Osteocyte (in vitro differentiated cells): Measurements from ENCODE around the gene POF1B. TPM values are rescaled to one million over a fixed set of nuclear protein-coding genes. Genes with fewer than 3 reads are reported as not detected.
"Not testable (repeated sequence)": the region's sequence is repeated elsewhere in the genome, so short reads cannot be mapped to it uniquely, and the experiment has no call there.

Experiments used
- DNase-seq: peaks from one replicate; pipeline ENCODE4 v3.0.0; 2021; ENCODE audit warnings: mixed read lengths; ENCODE audit not compliant: unreplicated experiment; ENCODE audit errors: extremely low spot score
- H3K27ac Mint-ChIP-seq: one replicate; pipeline ENCODE4 v1.8.0; 2021; ENCODE audit warnings: mild to moderate bottlenecking, mixed read lengths; ENCODE audit not compliant: unreplicated experiment
- H3K27me3 Mint-ChIP-seq: one replicate; pipeline ENCODE4 v1.8.0; 2021; ENCODE audit warnings: mixed read lengths; ENCODE audit not compliant: unreplicated experiment
- H3K36me3 Mint-ChIP-seq: one replicate; pipeline ENCODE4 v1.8.0; 2021; ENCODE audit warnings: mixed read lengths; ENCODE audit not compliant: unreplicated experiment
- H3K4me1 Mint-ChIP-seq: one replicate; pipeline ENCODE4 v1.8.0; 2021; ENCODE audit warnings: mixed read lengths; ENCODE audit not compliant: unreplicated experiment
- H3K4me3 Mint-ChIP-seq: one replicate; pipeline ENCODE4 v1.8.0; 2021; ENCODE audit warnings: mild to moderate bottlenecking, moderate library complexity, mixed read lengths; ENCODE audit not compliant: unreplicated experiment
- H3K9me3 Mint-ChIP-seq: one replicate; pipeline ENCODE4 v1.8.0; 2021; ENCODE audit warnings: mixed read lengths; ENCODE audit not compliant: unreplicated experiment
- total RNA-seq: library from RNA; stranded (reverse); gene quantifications from 2 replicates; pipeline ENCODE4 v1.2.1, GENCODE V29; 2021
- TF ChIP-seq, protein P1 (sequence below): fragments of 200-600 bp; sonication (generic); IDR thresholded peaks from 2 replicates; pipeline ENCODE4 v1.5.0; 2021; ENCODE audit warnings: antibody characterized with exemption, mild to moderate bottlenecking, moderate library complexity

Gene POF1B
- total RNA-seq, 1 donor from 2014 or later = not detected

DNA sequence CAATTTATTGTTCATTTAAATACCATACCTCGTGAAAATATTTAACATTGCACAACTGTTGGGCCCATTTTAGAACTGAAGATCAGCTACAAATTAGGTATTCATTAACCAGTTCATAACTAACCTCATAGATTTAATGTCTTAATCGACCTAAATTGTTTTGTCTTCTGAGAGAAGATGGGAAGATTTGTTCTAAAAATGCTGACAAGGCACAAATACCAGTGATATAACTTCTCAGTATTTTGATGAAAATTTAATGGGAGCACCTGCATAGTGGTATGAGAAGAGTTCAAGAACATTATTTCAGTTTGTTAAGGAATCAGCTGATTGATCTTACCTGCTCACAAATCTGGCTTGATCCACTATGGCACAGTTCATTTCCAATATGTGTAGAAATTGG lies 33.9 kb downstream of the POF1B start:
- Mint-ChIP-seq H3K4me3 (no peak overlapping the region), H3K36me3 (no peaks in the 10 kb centered on the region), H3K4me1 (no peaks in the 10 kb centered on the region), H3K9me3 (peaks cover 7% of the 10 kb centered on the region), H3K27ac (no peak overlapping the region), H3K27me3 (no peaks in the 10 kb centered on the region)
- no peak for DNase-seq
- TF ChIP-seq, protein P1, sequence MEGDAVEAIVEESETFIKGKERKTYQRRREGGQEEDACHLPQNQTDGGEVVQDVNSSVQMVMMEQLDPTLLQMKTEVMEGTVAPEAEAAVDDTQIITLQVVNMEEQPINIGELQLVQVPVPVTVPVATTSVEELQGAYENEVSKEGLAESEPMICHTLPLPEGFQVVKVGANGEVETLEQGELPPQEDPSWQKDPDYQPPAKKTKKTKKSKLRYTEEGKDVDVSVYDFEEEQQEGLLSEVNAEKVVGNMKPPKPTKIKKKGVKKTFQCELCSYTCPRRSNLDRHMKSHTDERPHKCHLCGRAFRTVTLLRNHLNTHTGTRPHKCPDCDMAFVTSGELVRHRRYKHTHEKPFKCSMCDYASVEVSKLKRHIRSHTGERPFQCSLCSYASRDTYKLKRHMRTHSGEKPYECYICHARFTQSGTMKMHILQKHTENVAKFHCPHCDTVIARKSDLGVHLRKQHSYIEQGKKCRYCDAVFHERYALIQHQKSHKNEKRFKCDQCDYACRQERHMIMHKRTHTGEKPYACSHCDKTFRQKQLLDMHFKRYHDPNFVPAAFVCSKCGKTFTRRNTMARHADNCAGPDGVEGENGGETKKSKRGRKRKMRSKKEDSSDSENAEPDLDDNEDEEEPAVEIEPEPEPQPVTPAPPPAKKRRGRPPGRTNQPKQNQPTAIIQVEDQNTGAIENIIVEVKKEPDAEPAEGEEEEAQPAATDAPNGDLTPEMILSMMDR = no peak

GRCh38 chrX:85327060-85327333 lies 52.5 kb downstream of the POF1B start:
- no peak overlapping the region for H3K27ac Mint-ChIP-seq
- peaks cover 35% of the 10 kb centered on the region for H3K9me3 Mint-ChIP-seq
- no peak overlapping the region for H3K4me3 Mint-ChIP-seq
- H3K4me1 Mint-ChIP-seq = no peaks in the 10 kb centered on the region
- TF ChIP-seq, protein P1 = no peak
- DNase-seq = no peak
- no peaks in the 10 kb centered on the region for H3K27me3 Mint-ChIP-seq
- no peaks in the 10 kb centered on the region for H3K36me3 Mint-ChIP-seq

GRCh38 chrX:85326234-85327059 lies 53.0 kb downstream of the POF1B start:
- no peaks in the 10 kb centered on the region for H3K4me1 Mint-ChIP-seq
- no peak overlapping the region for H3K4me3 Mint-ChIP-seq
- TF ChIP-seq, protein P1 = no peak
- no peak overlapping the region for H3K27ac Mint-ChIP-seq
- no peaks in the 10 kb centered on the region for H3K36me3 Mint-ChIP-seq
- DNase-seq = peak; percentile 83
- H3K9me3 Mint-ChIP-seq = peaks cover 35% of the 10 kb centered on the region
- no peaks in the 10 kb centered on the region for H3K27me3 Mint-ChIP-seq

DNA sequence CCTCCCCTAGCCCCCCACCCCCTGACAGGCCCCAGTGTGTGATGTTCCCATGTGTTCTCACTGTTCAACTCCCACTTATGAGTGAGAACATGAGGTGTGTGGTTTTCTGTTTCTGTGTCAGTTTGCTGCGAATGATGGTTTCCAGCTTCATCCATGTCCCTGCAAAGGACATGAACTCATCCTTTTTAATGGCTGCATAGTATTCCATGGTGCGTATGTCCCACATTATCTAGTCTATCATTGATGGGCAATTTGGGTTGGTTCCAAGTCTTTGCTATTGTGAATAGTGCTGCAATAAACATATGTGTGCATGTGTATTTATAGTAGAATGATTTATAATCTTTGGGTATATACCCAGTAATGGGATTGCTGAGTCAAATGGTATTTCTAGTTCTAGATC lies 68.1 kb downstream of the POF1B start:
- not testable (repeated sequence) for H3K36me3 Mint-ChIP-seq, H3K27ac Mint-ChIP-seq, DNase-seq, H3K4me3 Mint-ChIP-seq, H3K27me3 Mint-ChIP-seq, H3K4me1 Mint-ChIP-seq
- H3K9me3 Mint-ChIP-seq = peaks cover 18% of the 10 kb centered on the region

DNA sequence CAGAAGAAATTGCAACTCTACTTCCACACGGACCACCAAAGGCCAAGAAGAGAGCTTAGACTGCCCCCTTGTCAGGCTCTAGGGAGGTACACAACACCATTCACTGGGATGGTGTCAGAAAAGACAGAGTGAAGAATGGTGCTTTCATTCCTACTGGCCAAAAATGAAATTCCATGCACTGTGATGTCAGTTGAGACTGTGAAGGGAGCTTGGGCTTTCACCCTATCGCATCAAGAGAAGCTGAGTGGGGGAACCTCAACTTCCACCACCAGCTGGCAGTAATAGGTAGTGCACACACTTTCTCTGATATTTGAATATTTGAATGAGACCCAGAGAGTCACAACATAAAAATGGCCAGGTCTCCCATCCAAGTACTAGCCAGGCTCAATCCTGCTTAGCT lies 69.7 kb downstream of the POF1B start:
- no peak for DNase-seq
- Mint-ChIP-seq H3K4me1 (no peaks in the 10 kb centered on the region), H3K27me3 (no peaks in the 10 kb centered on the region), H3K27ac (no peak overlapping the region), H3K36me3 (no peaks in the 10 kb centered on the region), H3K4me3 (no peak overlapping the region), H3K9me3 (peaks cover 14% of the 10 kb centered on the region)
- TF ChIP-seq, protein P1 = no peak
